GM12892 (cell line): Measurements from ENCODE around the gene C16orf90.

ENCODE experiments used
- POLR2A ChIP-seq: IDR thresholded peaks from 2 replicates; pipeline ENCODE4 v1.6.1; 2011; ENCODE audit warnings: low read depth, low read length, control low read depth
- POLR2AphosphoS5 ChIP-seq: IDR thresholded peaks from 2 replicates; pipeline ENCODE4 v1.6.1; 2011; ENCODE audit warnings: low read depth, low read length, control low read depth
- TAF1 ChIP-seq: IDR thresholded peaks from 2 replicates; pipeline ENCODE4 v1.6.1; 2011; ENCODE audit warnings: low read depth, mild to moderate bottlenecking, control low read depth, low read length, borderline replicate concordance

- TF ChIP-seq POLR2AphosphoS5 (no peak), POLR2A (no peak), TAF1 (no peak)
Measured at GRCh38 chr16:3498988-3499387, 3.7 kb upstream of the C16orf90 start.
